OCI-LY3 (cell line): ENCODE results near the gene AZGP1.

Experiments
- EZH2phosphoT487 ChIP-seq: fragments of 200-600 bp; shearing (Covaris generic); IDR thresholded peaks from 2 replicates; pipeline ENCODE4 v1.6.1; 2018; ENCODE audit warnings: antibody characterized with exemption, mixed run types, low read depth
- TF ChIP-seq, protein P1 (sequence below): fragments of 200-600, 300-600 bp; sonication (generic); IDR thresholded peaks from 2 replicates; pipeline ENCODE4 v1.5.1; 2014; ENCODE audit warnings: antibody characterized with exemption, low read length, low read depth

DNA sequence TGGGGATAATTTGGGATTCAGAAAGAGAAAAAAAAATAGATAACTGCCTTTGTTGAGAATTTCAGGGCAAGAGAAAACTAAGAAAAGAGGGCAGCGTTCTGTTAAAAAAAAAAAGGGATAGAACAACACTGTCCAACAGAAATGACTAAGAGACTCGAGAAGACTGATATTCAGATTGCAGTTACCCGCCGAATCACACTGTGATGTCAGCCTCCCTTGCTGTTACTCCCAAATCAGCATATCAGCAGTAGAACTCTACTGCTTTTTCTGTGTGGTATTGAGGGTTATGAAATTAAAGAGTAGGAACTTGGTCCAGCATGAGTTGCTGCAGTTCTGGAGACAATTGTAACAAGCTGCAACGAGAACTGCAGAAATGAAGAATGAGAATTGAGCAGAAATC, 48.3 kb downstream of the AZGP1 start:
- TF ChIP-seq, protein P1, sequence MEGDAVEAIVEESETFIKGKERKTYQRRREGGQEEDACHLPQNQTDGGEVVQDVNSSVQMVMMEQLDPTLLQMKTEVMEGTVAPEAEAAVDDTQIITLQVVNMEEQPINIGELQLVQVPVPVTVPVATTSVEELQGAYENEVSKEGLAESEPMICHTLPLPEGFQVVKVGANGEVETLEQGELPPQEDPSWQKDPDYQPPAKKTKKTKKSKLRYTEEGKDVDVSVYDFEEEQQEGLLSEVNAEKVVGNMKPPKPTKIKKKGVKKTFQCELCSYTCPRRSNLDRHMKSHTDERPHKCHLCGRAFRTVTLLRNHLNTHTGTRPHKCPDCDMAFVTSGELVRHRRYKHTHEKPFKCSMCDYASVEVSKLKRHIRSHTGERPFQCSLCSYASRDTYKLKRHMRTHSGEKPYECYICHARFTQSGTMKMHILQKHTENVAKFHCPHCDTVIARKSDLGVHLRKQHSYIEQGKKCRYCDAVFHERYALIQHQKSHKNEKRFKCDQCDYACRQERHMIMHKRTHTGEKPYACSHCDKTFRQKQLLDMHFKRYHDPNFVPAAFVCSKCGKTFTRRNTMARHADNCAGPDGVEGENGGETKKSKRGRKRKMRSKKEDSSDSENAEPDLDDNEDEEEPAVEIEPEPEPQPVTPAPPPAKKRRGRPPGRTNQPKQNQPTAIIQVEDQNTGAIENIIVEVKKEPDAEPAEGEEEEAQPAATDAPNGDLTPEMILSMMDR: no peak
- TF ChIP-seq EZH2phosphoT487: no peak
